RWPE2 (cell line): ENCODE data around the gene NUP214.

Source experiments
- ATAC-seq: fragments of 200-7000 bp; cut with Tn5 transposase; 3 replicates; pipeline ENCODE4 v1.9.1; 2021; ENCODE audit warnings: low read depth
- DNase-seq: peaks from one replicate; pipeline ENCODE4 v3.0.0-alpha.2; 2020; ENCODE audit warnings: low spot score
- H3K27ac ChIP-seq: fragments of 450-650 bp; 2 replicates; pipeline ENCODE4 v1.5.1; 2017; ENCODE audit warnings: mild to moderate bottlenecking; ENCODE audit not compliant: poor library complexity, severe bottlenecking
- H3K27me3 ChIP-seq: fragments of 250-450 bp; sonication (Bioruptor Pico); 2 replicates; pipeline ENCODE4 v1.5.1; 2021; ENCODE audit warnings: mild to moderate bottlenecking, moderate library complexity; ENCODE audit not compliant: insufficient read depth, poor library complexity, severe bottlenecking
- H3K36me3 ChIP-seq: fragments of 250-450 bp; sonication (Bioruptor Pico); 2 replicates; pipeline ENCODE4 v1.5.1; 2020; ENCODE audit warnings: low read depth, mild to moderate bottlenecking, moderate library complexity
- H3K4me1 ChIP-seq: fragments of 250-450 bp; sonication (Bioruptor Pico); 2 replicates; pipeline ENCODE4 v1.5.1; 2021; ENCODE audit warnings: mild to moderate bottlenecking, moderate library complexity; ENCODE audit not compliant: insufficient read depth, poor library complexity, severe bottlenecking
- H3K4me3 ChIP-seq: fragments of 250-450 bp; sonication (Bioruptor Pico); 2 replicates; pipeline ENCODE4 v1.5.1; 2021; ENCODE audit warnings: mild to moderate bottlenecking, moderate library complexity; ENCODE audit not compliant: severe bottlenecking
- H3K9me3 ChIP-seq: fragments of 250-450 bp; sonication (Bioruptor Pico); 2 replicates; pipeline ENCODE4 v1.5.1; 2021; ENCODE audit warnings: mild to moderate bottlenecking, moderate library complexity; ENCODE audit not compliant: severe bottlenecking
- TF ChIP-seq, protein P1 (sequence below): fragments of 450-650 bp; IDR thresholded peaks from one replicate; pipeline ENCODE4 v1.5.1; 2017; ENCODE audit warnings: mild to moderate bottlenecking, moderate library complexity; ENCODE audit not compliant: poor library complexity, severe bottlenecking

Gene NUP214

DNA sequence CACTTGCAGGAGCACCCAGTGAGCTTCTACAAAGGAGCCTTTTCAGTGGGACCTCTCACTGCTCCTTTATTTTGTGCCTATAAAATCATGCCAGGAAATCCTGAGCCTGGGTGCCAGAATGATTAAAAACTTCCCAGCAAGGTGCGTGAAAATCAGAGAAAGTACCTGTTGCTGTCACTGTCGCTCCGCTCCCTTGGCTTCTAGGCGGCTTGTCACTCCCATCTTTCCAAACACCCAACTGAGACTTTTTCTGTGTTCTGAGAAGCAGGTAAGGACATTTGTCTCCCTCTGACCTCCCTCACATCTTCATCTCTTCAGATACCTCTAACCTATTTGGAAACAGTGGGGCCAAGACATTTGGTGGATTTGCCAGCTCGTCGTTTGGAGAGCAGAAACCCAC, 97.1 kb downstream of the NUP214 start:
- Histone ChIP-seq H3K27me3 (no peaks in the 10 kb centered on the region), H3K4me3 (no peak overlapping the region), H3K4me1 (no peaks in the 10 kb centered on the region), H3K36me3 (peaks cover 17% of the 10 kb centered on the region), H3K27ac (no peak overlapping the region), H3K9me3 (no peaks in the 10 kb centered on the region)
- DNase-seq (no peak), ATAC-seq (no peak)
- TF ChIP-seq, protein P1, sequence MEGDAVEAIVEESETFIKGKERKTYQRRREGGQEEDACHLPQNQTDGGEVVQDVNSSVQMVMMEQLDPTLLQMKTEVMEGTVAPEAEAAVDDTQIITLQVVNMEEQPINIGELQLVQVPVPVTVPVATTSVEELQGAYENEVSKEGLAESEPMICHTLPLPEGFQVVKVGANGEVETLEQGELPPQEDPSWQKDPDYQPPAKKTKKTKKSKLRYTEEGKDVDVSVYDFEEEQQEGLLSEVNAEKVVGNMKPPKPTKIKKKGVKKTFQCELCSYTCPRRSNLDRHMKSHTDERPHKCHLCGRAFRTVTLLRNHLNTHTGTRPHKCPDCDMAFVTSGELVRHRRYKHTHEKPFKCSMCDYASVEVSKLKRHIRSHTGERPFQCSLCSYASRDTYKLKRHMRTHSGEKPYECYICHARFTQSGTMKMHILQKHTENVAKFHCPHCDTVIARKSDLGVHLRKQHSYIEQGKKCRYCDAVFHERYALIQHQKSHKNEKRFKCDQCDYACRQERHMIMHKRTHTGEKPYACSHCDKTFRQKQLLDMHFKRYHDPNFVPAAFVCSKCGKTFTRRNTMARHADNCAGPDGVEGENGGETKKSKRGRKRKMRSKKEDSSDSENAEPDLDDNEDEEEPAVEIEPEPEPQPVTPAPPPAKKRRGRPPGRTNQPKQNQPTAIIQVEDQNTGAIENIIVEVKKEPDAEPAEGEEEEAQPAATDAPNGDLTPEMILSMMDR, result no peak

DNA sequence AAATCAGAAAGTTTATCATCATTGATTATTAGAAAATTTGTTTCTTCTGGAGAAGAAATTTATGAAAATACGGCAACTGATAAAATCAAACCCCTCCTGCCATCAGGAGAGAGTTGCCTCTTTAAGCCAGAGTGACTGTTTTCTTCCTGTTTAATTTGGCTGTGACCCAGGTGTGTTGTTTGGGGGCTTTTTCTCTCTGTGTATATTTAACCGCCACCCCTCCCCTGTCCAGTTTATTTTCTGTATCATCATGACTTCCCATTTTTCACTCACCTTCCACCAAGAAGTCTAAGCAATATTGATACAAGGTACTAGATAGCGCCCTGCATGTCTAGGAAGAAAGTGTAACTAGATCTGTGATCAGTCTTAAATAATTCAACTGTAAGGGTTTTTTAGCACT, 100.8 kb downstream of the NUP214 start:
- no peak overlapping the region for H3K27ac ChIP-seq
- no peaks in the 10 kb centered on the region for H3K27me3 ChIP-seq
- DNase-seq (no peak), ATAC-seq (no peak)
- no peaks in the 10 kb centered on the region for H3K9me3 ChIP-seq
- no peaks in the 10 kb centered on the region for H3K4me1 ChIP-seq
- TF ChIP-seq, protein P1, result no peak
- no peak overlapping the region for H3K4me3 ChIP-seq
- H3K36me3 ChIP-seq, result peaks cover 38% of the 10 kb centered on the region

DNA sequence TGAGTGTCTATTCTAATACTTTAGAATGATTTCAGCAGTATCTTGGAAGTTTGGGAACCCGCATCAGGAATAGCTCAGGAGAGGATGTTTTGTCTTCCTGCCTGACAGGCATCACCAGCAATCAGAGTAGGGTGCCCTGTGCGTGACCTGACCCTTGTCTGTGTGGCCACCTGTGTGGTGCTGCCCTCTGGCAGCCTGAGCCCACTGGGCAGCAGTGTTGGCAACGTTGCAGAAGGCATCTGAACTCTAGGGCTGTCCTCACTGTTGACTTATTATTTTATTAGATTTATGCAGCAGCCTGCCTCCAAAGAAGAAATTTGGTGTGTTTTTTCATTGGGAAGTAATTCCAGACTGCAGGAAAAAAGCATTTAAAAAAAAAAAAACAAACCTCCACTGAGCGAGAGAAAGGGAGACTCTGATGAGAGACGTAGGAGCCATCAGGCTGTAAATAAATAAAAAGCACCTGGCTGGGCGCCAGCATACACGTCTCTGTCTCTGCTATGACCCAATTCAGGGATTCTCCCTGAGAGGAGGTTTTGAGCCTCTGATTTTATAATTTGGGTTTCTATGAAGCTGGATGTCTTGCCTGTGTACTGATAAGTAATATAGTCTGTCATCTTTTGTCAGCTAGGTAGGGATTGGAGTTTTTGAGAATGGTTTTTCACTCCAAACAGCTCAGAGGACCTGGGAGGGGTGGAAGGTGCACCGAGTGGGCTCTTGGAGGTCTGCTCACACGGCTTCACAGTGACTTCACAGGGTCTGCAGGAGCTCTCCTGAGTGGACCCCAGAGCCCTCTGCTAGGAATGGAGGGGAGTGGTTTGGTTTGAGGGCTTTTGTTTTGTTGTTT, 101.9 kb downstream of the NUP214 start:
- ATAC-seq (no peak), DNase-seq (no peak)
- TF ChIP-seq, protein P1, result no peak
- Histone ChIP-seq H3K4me3 (no peak overlapping the region), H3K27me3 (no peaks in the 10 kb centered on the region), H3K9me3 (no peaks in the 10 kb centered on the region), H3K27ac (no peak overlapping the region), H3K4me1 (no peaks in the 10 kb centered on the region), H3K36me3 (peaks cover 49% of the 10 kb centered on the region)

DNA sequence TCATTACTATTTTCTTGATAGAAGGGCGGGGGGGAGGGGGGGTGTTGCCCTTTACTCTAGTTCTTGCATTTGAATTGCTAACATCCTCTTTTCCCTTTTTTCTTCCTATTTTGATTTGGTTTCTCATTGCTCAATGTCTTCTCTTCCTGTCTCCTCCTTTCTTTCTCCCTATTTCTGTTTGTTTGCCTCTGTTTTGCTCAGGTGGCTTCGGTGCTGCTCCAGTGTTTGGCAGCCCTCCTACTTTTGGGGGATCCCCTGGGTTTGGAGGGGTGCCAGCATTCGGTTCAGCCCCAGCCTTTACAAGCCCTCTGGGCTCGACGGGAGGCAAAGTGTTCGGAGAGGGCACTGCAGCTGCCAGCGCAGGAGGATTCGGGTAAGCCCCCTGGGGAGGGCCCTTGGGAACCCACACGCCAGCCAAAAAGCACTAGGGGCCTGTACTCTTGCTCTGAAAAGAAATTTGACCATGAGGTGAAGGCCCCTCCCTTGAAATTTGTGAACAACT, 102.6 kb downstream of the NUP214 start:
- no peaks in the 10 kb centered on the region for H3K27me3 ChIP-seq
- H3K9me3 ChIP-seq, result no peaks in the 10 kb centered on the region
- H3K4me3 ChIP-seq, result no peak overlapping the region
- ATAC-seq (no peak), DNase-seq (no peak)
- no peak overlapping the region for H3K27ac ChIP-seq
- H3K4me1 ChIP-seq, result no peaks in the 10 kb centered on the region
- H3K36me3 ChIP-seq, result peaks cover 56% of the 10 kb centered on the region
- TF ChIP-seq, protein P1, result no peak

DNA sequence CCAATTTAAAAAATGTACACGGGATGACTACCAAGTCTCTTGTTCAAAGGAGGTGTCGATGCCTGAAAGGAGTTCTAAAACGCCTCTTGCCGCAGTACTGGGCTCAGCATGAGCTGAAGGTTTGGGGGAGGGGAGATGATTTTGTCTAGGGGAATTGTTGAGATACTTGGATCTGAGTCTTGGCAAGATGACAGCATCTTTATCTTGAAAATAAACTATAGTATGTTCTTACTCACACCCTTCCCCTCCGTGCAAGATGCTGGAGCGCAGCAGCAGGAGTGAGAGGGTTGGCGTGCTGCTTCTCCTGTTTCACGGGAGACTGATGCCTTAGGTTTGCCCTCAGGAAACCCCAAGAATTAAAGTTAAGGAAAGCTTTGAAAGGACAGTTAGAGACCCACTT, 103.6 kb downstream of the NUP214 start:
- Histone ChIP-seq H3K27me3 (no peaks in the 10 kb centered on the region), H3K9me3 (no peaks in the 10 kb centered on the region), H3K4me1 (no peaks in the 10 kb centered on the region), H3K27ac (no peak overlapping the region), H3K36me3 (peaks cover 59% of the 10 kb centered on the region), H3K4me3 (no peak overlapping the region)
- DNase-seq, result peak; percentile 14
- TF ChIP-seq, protein P1, result no peak
- ATAC-seq, result no peak
